ENCODE data around the gene DPAGT1.
"Not testable (repeated sequence)": the region's sequence is repeated elsewhere in the genome, so short reads cannot be mapped to it uniquely, and the experiment has no call there.

DPAGT1 gene

DNA sequence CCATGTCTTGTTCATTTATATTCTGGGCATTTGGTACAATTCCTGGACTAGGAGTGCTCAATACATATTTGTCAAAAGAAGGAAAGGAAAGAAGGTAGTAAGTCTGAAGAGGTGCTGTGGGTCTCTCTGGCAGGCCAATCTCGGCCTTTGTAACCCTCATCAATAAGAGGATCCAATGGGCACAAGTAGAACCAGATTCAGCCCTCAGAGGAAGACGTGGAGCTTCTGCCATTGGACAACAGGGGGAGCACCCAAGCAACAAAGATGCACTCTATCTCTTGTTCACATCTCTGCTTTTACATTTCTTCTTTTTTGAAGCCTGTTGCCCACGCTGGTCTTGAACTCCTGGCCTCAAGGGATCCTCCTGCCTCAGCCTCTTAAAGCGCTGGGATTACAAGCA is 36.3 kb downstream of the DPAGT1 start:
- no peak overlapping the region for H3K27ac ChIP-seq
- TF ChIP-seq, protein P1, sequence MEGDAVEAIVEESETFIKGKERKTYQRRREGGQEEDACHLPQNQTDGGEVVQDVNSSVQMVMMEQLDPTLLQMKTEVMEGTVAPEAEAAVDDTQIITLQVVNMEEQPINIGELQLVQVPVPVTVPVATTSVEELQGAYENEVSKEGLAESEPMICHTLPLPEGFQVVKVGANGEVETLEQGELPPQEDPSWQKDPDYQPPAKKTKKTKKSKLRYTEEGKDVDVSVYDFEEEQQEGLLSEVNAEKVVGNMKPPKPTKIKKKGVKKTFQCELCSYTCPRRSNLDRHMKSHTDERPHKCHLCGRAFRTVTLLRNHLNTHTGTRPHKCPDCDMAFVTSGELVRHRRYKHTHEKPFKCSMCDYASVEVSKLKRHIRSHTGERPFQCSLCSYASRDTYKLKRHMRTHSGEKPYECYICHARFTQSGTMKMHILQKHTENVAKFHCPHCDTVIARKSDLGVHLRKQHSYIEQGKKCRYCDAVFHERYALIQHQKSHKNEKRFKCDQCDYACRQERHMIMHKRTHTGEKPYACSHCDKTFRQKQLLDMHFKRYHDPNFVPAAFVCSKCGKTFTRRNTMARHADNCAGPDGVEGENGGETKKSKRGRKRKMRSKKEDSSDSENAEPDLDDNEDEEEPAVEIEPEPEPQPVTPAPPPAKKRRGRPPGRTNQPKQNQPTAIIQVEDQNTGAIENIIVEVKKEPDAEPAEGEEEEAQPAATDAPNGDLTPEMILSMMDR (conservative IDR thresholded peaks at IDR 0.05; ENCODE audit: low read depth) = peak; percentile 20; the same call in 1 of the 2 replicates
- DNase-seq (ENCODE audit: low spot score) = no peak
- ChIA-PET CTCF (no interaction called here), POLR2A (ENCODE audit: low non-redundant PET) (no interaction called here)

DNA sequence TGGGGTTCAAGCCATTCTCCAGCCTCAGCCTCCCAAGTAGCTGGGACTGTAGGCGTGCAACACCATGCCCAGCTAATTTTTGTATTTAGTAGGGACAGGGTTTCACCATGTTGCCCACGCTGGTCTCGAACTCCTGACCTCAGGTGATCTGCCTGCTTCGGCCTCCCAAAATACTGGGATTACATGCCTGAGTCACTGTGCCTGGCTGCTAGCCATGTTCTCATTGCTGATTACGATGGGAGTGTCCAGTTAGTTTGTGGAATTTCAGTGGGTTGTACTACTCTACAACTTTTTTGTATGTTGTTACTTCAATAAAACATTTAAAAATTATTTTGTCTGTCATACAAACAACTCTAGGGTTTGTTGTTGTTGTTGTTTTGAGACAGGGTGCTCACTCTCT is 38.9 kb downstream of the DPAGT1 start:
- ChIA-PET POLR2A (ENCODE audit: low non-redundant PET) (no interaction called here), CTCF (no interaction called here)
- TF ChIP-seq, protein P1 (conservative IDR thresholded peaks at IDR 0.05; ENCODE audit: low read depth) = no peak
- DNase-seq (ENCODE audit: low spot score) = no peak
- peak overlapping the region; percentile 57 for H3K27ac ChIP-seq

DNA sequence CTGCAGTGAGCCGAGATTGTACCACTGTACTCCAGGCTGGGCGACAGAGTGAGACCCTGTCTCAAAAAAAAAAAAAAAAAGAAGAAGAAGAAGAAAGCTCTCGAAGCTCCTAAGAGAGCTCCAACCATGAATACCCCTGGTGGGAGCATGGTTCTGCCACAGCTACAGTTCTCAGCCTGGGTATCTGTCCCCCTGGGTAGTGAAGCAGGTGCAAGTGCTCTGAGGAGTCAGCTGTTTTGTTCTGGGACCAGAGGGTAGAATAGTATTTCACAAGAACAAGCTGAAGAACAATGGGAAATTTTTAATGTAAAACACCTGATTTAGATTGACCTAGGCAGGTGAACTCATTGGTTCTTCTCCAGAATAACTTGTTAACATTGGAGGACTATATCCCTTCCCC is 40.4 kb downstream of the DPAGT1 start:
- POLR2A ChIA-PET (ENCODE audit: low non-redundant PET) = no interaction called here
- no peak overlapping the region for H3K27ac ChIP-seq
- DNase-seq (ENCODE audit: low spot score) = no peak
- TF ChIP-seq, protein P1 (conservative IDR thresholded peaks at IDR 0.05; ENCODE audit: low read depth) = no peak
- CTCF ChIA-PET = interaction anchor here (0.6 kb wide), 2 partner anchors 14 to 39 kb away, joined by 3 to 7 read pairs; no protein-coding TSS in a partner anchor

DNA sequence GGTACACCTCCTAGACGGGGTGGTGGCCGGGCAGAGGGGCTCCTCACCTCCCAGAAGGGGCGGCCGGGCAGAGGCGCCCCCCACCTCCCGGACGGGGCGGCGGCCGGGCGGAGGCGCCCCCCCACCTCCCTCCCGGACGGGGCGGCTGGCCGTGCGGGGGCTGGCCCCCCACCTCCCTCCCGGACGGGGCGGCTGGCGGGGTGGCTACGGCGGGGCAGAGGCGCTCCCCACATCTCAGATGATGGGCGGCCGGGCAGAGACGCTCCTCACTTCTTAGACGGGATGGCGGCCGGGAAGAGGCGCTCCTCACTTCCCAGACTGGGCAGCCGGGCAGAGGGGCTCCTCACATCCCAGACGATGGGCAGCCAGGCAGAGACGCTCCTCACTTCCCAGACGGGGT is 42.5 kb downstream of the DPAGT1 start:
- H3K27ac ChIP-seq; CTCF ChIA-PET; DNase-seq (ENCODE audit: low spot score); POLR2A ChIA-PET (ENCODE audit: low non-redundant PET): not testable (repeated sequence)

DNA sequence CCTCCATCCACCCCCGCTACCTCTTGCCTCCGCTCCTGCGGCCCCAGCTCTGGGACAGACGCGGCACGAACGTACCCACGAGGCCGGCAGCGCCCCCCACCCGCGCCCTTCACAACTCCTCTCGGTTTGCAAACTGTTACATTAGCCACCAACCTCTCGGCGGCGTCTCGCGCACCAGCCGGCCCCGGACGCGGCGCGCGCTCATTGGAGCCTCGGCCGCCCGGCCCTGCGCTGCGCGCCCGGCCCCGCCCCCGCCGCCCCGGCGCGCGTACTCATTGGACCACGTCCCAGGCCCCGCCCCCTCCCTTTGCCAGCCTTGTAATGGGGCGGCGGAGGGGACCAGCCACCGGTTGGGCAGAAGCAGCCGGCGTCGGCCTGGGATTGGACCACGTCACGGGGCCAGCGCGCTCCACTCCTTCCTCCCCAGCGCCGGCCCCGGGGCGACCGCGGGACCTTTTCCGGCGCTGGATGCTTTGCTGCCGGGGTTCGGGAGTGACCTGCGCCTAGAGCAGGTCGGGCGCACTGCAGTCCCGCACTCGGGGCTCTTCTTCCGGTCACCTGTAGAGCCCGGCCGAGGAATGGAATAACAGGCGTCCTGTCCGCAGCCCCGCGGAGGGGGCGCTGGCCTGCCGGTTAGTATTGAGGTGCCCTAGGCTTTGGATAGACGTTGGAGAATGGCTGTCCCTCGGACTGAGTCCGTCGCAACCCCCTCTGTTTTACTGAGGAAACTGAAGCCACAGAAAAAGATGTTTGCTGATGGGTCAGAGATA is 44.5 kb downstream of the DPAGT1 start, which contains the start of gene HYOU1:
TSS of gene HYOU1 (minus strand) at position 206 of the 770 bp plus-strand sequence. CDS start 1,045 bp downstream, outside the sequence.
- TF ChIP-seq, protein P1 (conservative IDR thresholded peaks at IDR 0.05; ENCODE audit: low read depth) = no peak
- peak; percentile 98 for DNase-seq (ENCODE audit: low spot score)
- POLR2A ChIA-PET (ENCODE audit: low non-redundant PET) = interaction anchor here (0.8 to 1.5 kb wide), 2 partner anchors 10 to 26 kb away, joined by 3 to 8 read pairs; no protein-coding TSS in a partner anchor
- CTCF ChIA-PET = interaction anchor here (1.0 to 1.2 kb wide), 2 partner anchors 10 kb away, joined by 3 to 5 read pairs; partner anchors contain the start of gene VPS11
- peak within 1 kb of the TSS; percentile 85 for H3K27ac ChIP-seq

DNA sequence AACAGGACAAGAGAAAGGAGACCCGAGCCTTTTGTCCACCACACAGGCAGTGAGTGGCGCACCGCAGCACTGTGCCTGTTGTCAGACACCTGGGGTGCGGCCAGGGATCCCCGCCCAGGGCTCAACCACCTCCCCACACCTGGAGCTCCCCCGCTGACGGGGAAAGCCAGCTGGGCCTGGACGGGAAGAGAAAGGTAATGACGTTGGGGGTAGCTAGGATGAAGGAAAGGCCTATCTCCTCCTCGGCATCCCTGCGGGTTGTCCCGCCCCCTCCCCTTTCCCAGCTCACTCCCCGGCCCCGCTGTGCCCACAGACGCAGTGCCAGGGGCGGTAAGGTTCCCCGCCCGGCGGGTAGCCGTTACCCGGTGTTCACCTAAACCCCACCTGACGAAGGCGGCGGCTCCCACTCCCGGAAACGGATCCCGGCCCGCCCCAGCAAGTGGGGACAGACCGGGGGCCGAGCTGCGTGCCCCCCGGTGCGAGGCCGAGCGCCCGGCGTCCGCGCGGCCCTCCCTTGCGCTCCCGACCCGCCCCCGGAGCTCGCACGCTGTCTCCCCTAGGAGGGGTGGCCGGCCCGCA is 45.1 kb downstream of the DPAGT1 start:
- TF ChIP-seq, protein P1 (conservative IDR thresholded peaks at IDR 0.05; ENCODE audit: low read depth) = no peak
- H3K27ac ChIP-seq = peak overlapping the region; percentile 85
- ChIA-PET POLR2A (ENCODE audit: low non-redundant PET) (interaction anchor here (0.8 to 1.5 kb wide), 3 partner anchors 9 to 27 kb away, joined by 3 to 8 read pairs (median 3); partner anchors contain the start of gene VPS11), CTCF (interaction anchor here (1.0 to 1.2 kb wide), 2 partner anchors 9 to 11 kb away, joined by 3 to 5 read pairs; partner anchors contain the start of gene VPS11)
- DNase-seq (ENCODE audit: low spot score) = peak; percentile 62

Data from RWPE1 (cell line).